Measurements from ENCODE around the gene HDAC5. TPM values are rescaled to one million over a fixed set of nuclear protein-coding genes. Genes with fewer than 3 reads are reported as not detected.
A peak's percentile ranks its signal among the peaks of the same experiment; 100 is the strongest.

HDAC5 gene
- total RNA-seq, 3 donors from 2014 or later, result 18.9 to 48.3 (median 32.4) TPM

- intact Hi-C loops (cut with DNase I, micrococcal nuclease), result no loop called here
- H3K9me3 ChIP-seq, result no peaks in the 10 kb centered on the region
- H3K4me3 ChIP-seq, result no peak overlapping the region
- no peak for ATAC-seq
- H3K36me3 ChIP-seq (ENCODE audit: low read depth), result no peaks in the 10 kb centered on the region
- peaks cover 9% of the 10 kb centered on the region for H3K4me1 ChIP-seq (ENCODE audit: low read depth)
- no peak for TF ChIP-seq CTCF (IDR thresholded peaks at IDR 0.05)
- DNase-seq, result no peak
These were observed 4.4 kb downstream of the HDAC5 start for GRCh38 chr17:44119062-44119461.

- H3K4me3 ChIP-seq, result no peak overlapping the region
- no peak for ATAC-seq
- no peak for DNase-seq
- intact Hi-C loops (cut with DNase I, micrococcal nuclease), result no loop called here
- H3K9me3 ChIP-seq, result no peaks in the 10 kb centered on the region
- H3K4me1 ChIP-seq (ENCODE audit: low read depth), result peaks cover 9% of the 10 kb centered on the region
- no peaks in the 10 kb centered on the region for H3K36me3 ChIP-seq (ENCODE audit: low read depth)
- no peak for TF ChIP-seq CTCF (IDR thresholded peaks at IDR 0.05)
These were observed 4.9 kb downstream of the HDAC5 start for GRCh38 chr17:44118427-44119050.

GRCh38 chr17:44117351-44117750 lies 6.1 kb downstream of the HDAC5 start:
- DNase-seq (no peak), ATAC-seq (no peak)
- no peak for TF ChIP-seq CTCF (IDR thresholded peaks at IDR 0.05)
- Histone ChIP-seq H3K9me3 (no peaks in the 10 kb centered on the region), H3K4me1 (ENCODE audit: low read depth) (peaks cover 5% of the 10 kb centered on the region), H3K36me3 (ENCODE audit: low read depth) (no peaks in the 10 kb centered on the region), H3K4me3 (no peak overlapping the region)
- intact Hi-C loops (cut with DNase I, micrococcal nuclease), result no loop called here

GRCh38 chr17:44115585-44116415 lies 7.6 kb downstream of the HDAC5 start:
- H3K9me3 ChIP-seq, result no peaks in the 10 kb centered on the region
- no peak for DNase-seq
- H3K4me1 ChIP-seq (ENCODE audit: low read depth), result peaks cover 14% of the 10 kb centered on the region
- ATAC-seq, result no peak
- peak; percentile 27 for TF ChIP-seq CTCF (IDR thresholded peaks at IDR 0.05)
- no peaks in the 10 kb centered on the region for H3K36me3 ChIP-seq (ENCODE audit: low read depth)
- intact Hi-C loops (cut with DNase I, micrococcal nuclease), result no loop called here
- H3K4me3 ChIP-seq, result no peak overlapping the region

GRCh38 chr17:44113868-44114840 lies 9.3 kb downstream of the HDAC5 start:
- H3K4me1 ChIP-seq (ENCODE audit: low read depth), result peaks cover 31% of the 10 kb centered on the region
- ATAC-seq (no peak), DNase-seq (no peak)
- H3K4me3 ChIP-seq, result no peak overlapping the region
- H3K9me3 ChIP-seq, result no peaks in the 10 kb centered on the region
- TF ChIP-seq CTCF (IDR thresholded peaks at IDR 0.05), result no peak
- H3K36me3 ChIP-seq (ENCODE audit: low read depth), result no peaks in the 10 kb centered on the region
- intact Hi-C loops (cut with DNase I, micrococcal nuclease), result no loop called here
